Measurements from ENCODE around the gene ZNF138.
"Not testable (repeated sequence)": the region's sequence is repeated elsewhere in the genome, so short reads cannot be mapped to it uniquely, and the experiment has no call there.

The ZNF138 gene

DNA sequence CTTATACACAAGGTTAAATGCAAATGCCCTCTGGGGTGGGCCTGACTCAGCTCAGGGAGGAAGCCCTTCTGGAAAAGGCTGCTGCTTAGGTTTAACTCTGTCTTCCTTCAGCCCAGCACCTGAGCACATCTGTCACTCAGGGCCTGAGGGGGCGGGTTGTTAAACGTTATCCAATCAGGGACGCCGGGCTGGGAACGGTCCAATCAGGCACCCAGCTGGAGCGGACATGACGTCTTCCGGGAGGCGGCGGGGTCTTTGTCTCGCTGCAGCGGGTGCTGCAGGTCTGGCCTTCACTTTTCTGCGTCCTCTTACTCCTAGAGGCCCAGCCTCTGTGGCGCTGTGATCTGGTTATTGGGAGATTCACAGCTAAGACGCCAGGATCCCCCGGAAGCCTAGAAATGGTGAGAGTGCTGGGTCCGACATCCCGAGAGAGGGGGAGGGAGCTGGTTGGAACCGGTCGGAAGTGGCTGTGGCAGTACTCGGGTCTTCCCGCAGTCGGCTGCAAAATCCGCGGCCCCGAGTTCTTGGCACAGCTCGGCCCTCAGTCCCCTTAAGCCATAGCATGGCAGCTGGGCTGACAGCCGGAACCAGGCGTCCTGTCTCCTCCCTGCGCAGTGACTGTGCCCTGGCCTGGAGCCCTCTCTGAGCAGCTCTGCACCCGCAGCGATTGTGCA lies at the start of gene ZNF138:
ZNF138 (plus strand) TSS at position 258 of the 674 bp plus-strand sequence; CDS start at position 399, 141 bp downstream.
- peak; percentile 98 for DNase-seq

GRCh38 chr7:64744680-64745079 lies 49.5 kb upstream of the ZNF138 start:
- DNase-seq, result no peak

- no peak for DNase-seq
Measured at GRCh38 chr7:64747802-64748201, 46.4 kb upstream of the ZNF138 start.

GRCh38 chr7:64753032-64753431 lies 41.2 kb upstream of the ZNF138 start:
- DNase-seq, result no peak

GRCh38 chr7:64755865-64756264 lies 38.4 kb upstream of the ZNF138 start:
- DNase-seq, result no peak

- DNase-seq, result no peak
Measured at GRCh38 chr7:64758151-64758550, 36.1 kb upstream of the ZNF138 start.

GRCh38 chr7:64768824-64769223 lies 25.4 kb upstream of the ZNF138 start:
- no peak for DNase-seq

GRCh38 chr7:64774204-64774842 lies 19.9 kb upstream of the ZNF138 start:
- no peak for DNase-seq

DNA sequence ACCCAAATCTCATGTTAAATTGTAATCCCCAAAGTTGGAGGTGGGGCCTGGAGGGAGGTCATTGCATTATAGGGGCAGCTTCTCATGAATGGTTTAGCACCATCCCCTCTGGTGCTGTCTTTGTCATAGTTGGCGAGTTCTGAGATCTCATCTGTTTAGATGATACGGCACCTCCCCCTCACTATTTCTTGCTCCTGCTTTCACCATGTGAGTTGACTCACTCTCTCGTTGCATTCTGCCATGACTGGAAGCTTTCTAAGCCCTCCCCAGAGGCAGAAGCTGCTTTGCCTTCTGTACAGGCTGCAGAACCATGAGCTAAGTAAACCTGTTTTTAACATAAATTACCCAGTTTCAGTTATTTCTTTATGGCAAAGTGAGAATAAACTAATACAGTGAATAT lies 18.9 kb upstream of the ZNF138 start:
- DNase-seq, result no peak

DNA sequence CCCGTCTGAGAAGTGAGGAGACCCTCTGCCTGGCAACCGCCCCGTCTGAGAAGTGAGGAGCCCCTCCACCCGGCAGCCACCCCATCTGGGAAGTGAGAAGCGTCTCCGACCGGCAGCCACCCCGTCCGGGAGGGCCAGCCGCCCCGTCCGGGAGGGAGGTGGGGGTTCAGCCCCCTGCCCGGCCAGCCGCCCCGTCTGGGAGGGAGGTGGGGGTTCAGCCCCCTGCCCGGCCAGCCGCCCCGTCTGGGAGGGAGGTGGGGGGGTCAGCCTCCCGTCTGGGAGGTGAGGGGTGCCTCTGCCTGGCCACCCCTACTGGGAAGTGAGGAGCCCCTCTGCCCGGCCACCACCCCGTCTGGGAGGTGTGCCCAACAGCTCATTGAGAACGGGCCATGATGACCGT lies 9.4 kb upstream of the ZNF138 start:
- not testable (repeated sequence) for DNase-seq

GRCh38 chr7:64787295-64787694 lies 6.9 kb upstream of the ZNF138 start:
- no peak for DNase-seq

DNA sequence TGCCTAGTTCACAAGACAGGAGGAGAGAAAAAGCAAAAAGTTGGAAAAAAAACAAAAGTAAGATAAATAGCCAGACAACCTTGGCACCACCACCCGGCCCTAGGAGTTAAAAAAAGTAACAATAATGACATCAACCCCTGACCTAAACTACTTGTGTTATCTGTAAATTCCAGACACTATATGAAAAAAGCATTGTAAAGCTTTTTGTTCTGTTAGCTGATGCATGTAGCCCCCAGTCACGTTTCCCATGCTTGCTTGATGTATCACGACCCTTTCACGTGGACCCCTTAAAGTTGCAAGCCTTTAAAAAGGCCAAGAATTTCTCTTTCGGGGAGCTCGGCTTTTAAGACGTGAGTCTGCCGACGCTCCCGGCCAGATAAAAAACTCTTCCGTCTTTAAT lies 5.0 kb upstream of the ZNF138 start:
- DNase-seq, result not testable (repeated sequence)

GRCh38 chr7:64793106-64793755 lies 997 bp upstream of the ZNF138 start:
- no peak for DNase-seq

DNA sequence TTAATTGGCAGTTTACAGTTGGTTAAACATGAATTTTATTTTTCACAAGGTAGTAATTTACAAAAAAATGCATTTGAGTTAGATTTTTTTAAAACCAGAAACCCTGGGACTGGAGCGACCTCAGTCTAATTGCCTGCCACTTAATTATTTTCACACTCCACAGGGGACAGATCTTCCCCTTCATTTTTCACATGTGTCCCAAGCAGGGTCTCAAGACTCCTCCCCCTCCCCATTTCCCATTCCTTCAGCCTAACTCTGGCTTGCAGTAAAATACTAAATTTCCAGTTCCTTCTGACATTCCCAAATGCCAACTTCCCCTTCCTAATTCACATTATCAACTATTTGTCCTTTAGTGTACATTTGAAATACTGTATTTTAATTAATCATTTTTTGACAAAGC lies 948 bp downstream of the ZNF138 start:
- DNase-seq, result no peak

GRCh38 chr7:64799169-64799568 lies 4.9 kb downstream of the ZNF138 start:
- DNase-seq, result not testable (repeated sequence)

DNA sequence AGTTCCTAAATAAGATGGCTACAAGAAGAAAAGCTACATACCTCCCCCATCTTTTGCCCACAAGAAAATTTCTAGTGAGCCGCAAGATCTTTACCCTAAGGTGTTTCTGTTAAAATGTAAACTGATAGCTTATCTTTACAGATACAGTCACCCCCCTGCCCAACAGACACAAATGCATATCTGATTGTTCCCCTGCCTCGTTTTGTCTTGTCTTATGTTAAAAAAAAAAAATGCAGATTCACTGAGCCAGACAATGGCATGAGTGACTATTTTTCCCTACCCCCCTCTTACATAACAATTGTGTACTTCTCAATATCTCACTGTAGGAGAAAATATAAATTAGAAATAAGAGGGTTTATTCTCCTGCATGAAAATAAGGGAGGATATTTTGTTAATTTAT lies 8.5 kb downstream of the ZNF138 start:
- no peak for DNase-seq

DNA sequence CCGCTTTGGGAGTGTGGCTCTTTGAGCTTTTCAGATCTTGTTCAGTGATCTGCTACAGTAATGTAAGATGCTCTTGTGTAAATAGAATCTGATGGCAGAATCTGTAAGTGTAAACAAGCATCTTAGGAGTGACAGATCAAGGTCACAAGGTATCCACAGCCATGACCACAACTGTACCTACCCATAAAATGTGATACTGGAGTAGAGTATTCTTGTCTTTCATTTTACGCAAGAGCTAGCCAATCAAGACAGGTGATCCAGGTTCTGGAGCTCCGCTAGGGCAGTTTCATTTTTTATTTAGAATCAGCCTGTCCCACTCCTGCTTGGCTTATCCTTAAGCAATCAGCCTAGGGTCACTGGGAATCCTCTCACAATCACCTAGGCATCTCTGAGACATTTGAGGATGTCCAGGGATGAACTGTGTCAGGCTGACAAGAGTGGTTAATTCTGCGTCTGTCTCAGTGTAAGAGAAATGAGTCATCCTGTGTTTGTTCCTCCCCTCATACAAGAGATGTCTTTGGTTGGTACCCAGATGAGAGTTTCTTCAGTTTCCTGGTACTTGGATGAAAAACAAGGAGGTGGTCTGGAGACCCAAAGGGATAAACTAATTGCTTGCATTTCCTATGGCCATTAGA lies 13.6 kb downstream of the ZNF138 start:
- no peak for DNase-seq

- no peak for DNase-seq
Measured at GRCh38 chr7:64811767-64812166, 17.5 kb downstream of the ZNF138 start.

- no peak for DNase-seq
Measured at GRCh38 chr7:64830926-64831325, 36.7 kb downstream of the ZNF138 start.

DNA sequence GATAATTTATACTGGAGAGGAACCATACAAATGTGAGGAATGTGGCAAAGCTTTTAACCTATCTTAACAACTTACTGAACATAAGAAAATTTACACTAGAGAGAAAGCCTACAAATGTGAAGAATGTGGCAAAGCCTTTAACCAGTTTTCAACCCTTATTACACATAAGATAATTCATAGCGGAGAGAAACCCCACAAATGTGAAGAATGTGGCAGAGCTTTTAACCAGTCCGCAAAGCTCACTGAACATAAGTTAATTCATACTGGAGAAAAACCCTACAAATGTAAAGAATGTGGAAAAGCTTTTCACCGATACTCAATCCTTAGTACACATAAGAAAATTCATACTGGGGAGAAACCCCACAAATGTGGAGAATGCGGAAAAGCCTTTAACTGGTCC lies 37.9 kb downstream of the ZNF138 start:
- no peak for DNase-seq

- no peak for DNase-seq
Measured at GRCh38 chr7:64834989-64835388, 40.8 kb downstream of the ZNF138 start.

DNA sequence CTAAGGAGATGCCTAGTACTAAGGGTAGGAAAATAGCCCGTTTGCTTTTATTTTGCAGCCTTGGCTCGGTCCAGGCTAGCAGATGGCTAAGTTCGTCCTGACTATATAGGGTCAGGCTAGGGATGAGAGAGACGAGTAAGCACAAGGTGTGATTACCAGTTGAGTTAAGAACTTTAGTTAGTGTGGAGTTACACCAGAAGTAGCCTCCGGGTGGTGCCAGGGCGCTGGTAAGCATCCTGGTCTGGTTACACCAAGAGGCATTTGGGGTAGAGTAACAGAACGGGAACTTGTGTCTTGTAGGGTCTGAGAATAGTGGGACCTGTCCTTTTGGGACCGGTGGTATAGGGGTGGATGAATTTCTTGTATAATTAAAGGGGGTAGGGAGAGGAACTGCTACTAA lies 41.6 kb downstream of the ZNF138 start:
- not testable (repeated sequence) for DNase-seq

GRCh38 chr7:64838051-64838450 lies 43.8 kb downstream of the ZNF138 start:
- DNase-seq, result not testable (repeated sequence)

DNA sequence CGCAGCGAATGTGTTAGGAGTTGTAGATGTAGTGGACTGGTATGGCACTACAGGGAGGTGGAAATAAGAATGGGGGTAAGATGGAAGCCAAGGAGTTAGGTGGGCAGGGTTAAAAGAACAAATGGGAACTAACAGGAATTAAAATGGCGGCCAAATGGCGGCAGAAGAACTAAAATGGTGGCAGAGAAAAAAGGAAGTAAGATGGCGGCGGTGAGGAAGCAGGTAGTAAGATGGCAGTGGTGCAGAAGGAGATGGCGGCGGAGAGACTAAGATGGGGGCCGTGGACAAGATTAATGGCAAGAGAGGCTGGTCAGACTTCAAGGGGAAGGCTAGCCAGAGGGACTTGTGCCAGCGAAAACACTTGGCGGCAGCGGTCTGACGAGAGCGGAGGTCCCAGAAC lies 44.5 kb downstream of the ZNF138 start:
- DNase-seq, result no peak

All from NCI-H1092 (cell line).